Ascending aorta (tissue), 2 donors: ENCODE data around the gene SYTL5. TPM values are rescaled to one million over a fixed set of nuclear protein-coding genes. Genes with fewer than 3 reads are reported as not detected.

Experiments used
- DNase-seq, 2 donors: peaks; one replicate each; pipeline ENCODE4 v3.0.0-alpha.2; 2019; ENCODE audit warnings: low spot score in 2 of 2
- H3K27ac ChIP-seq, 2 donors: fragments of 200-600 bp; sonication (generic); one replicate each; pipeline ENCODE4 v1.5.1; 2016 to 2017; ENCODE audit warnings: mild to moderate bottlenecking in 1 of 2
- H3K27me3 ChIP-seq: fragments of 200-600 bp; sonication (generic); one replicate; pipeline ENCODE4 v1.5.1; 2017
- H3K36me3 ChIP-seq, 2 donors: fragments of 200-600 bp; sonication (generic); one replicate each; pipeline ENCODE4 v1.5.1; 2016
- H3K4me1 ChIP-seq, 2 donors: fragments of 200-600 bp; sonication (generic); one replicate each; pipeline ENCODE4 v1.5.1; 2016 to 2017; ENCODE audit warnings: mild to moderate bottlenecking in 1 of 2
- H3K4me3 ChIP-seq, 2 donors: fragments of 200-600 bp; sonication (generic); one replicate each; pipeline ENCODE4 v1.5.1; 2016 to 2017; ENCODE audit warnings: mild to moderate bottlenecking in 1 of 2
- H3K9me3 ChIP-seq, 2 donors: fragments of 200-600 bp; sonication (generic); one replicate each; pipeline ENCODE4 v1.5.1; 2016
- intact Hi-C: fragments of 100-400 bp; cut with DNase I; formaldehyde crosslinking; loops from one replicate; pipeline ENCODE4 v1.15.1; 2023
- total RNA-seq: library from RNA; depleted of rRNA; stranded (reverse); fragments of >200 nt; gene quantifications from one replicate; pipeline ENCODE4 v1.1.0, GENCODE V29; 2016
- TF ChIP-seq, protein P1 (sequence below), 3 experiments: fragments of 200-600 bp in 2 of 3; fragments of 450-650 bp in 1 of 3; sonication (generic) in 2 of 3; IDR thresholded peaks; one replicate each; pipeline ENCODE4 v1.5.1; 2016 to 2019; ENCODE audit warnings: antibody characterized with exemption in 3 of 3, mild to moderate bottlenecking in 1 of 3, moderate library complexity in 1 of 3

SYTL5 gene
- total RNA-seq, 1 donor from 2014 or later: not detected

- TF ChIP-seq, protein P1, sequence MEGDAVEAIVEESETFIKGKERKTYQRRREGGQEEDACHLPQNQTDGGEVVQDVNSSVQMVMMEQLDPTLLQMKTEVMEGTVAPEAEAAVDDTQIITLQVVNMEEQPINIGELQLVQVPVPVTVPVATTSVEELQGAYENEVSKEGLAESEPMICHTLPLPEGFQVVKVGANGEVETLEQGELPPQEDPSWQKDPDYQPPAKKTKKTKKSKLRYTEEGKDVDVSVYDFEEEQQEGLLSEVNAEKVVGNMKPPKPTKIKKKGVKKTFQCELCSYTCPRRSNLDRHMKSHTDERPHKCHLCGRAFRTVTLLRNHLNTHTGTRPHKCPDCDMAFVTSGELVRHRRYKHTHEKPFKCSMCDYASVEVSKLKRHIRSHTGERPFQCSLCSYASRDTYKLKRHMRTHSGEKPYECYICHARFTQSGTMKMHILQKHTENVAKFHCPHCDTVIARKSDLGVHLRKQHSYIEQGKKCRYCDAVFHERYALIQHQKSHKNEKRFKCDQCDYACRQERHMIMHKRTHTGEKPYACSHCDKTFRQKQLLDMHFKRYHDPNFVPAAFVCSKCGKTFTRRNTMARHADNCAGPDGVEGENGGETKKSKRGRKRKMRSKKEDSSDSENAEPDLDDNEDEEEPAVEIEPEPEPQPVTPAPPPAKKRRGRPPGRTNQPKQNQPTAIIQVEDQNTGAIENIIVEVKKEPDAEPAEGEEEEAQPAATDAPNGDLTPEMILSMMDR (IDR thresholded peaks at IDR 0.05): no peak
- Histone ChIP-seq H3K4me3 (no peak overlapping the region), H3K27me3 (no peaks in the 10 kb centered on the region), H3K27ac (no peak overlapping the region), H3K36me3 (no peaks in the 10 kb centered on the region), H3K9me3 (no peaks in the 10 kb centered on the region), H3K4me1 (no peaks in the 10 kb centered on the region)
- intact Hi-C loops: no loop called here
- DNase-seq: no peak
These were observed 55.0 kb downstream of the SYTL5 start for GRCh38 chrX:38061335-38061734.

- Histone ChIP-seq H3K4me3 (no peak overlapping the region), H3K9me3 (no peaks in the 10 kb centered on the region), H3K36me3 (no peaks in the 10 kb centered on the region), H3K4me1 (no peaks in the 10 kb centered on the region), H3K27me3 (no peaks in the 10 kb centered on the region), H3K27ac (no peak overlapping the region)
- no peak for DNase-seq
- TF ChIP-seq, protein P1 (IDR thresholded peaks at IDR 0.05): no peak
- intact Hi-C loops: no loop called here
These were observed 60.6 kb downstream of the SYTL5 start for GRCh38 chrX:38066934-38067333.

DNA sequence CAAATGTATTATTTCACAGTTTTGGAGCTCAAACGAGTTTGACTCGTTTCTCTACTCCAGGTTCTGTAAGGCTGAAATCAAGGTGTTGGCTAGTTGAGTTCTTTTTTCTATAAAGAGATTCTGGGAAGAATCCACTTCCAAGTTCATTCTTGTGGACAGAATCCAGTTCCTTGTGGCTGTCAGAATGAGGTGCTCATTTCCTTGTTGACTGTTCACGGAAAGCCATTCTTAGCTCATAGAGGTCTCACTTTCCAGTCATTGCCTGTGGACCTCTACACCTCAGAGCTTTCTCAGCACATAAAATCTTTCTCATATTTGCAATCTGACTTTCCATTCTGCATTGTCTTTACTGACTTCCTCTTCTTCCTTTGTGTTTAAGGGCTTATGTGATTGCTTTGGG lies 62.9 kb downstream of the SYTL5 start:
- H3K27me3 ChIP-seq: no peaks in the 10 kb centered on the region
- no peaks in the 10 kb centered on the region for H3K4me1 ChIP-seq
- TF ChIP-seq, protein P1 (IDR thresholded peaks at IDR 0.05): no peak
- no peaks in the 10 kb centered on the region for H3K36me3 ChIP-seq
- H3K4me3 ChIP-seq: no peak overlapping the region
- intact Hi-C loops: no loop called here
- no peaks in the 10 kb centered on the region for H3K9me3 ChIP-seq
- no peak overlapping the region for H3K27ac ChIP-seq
- no peak for DNase-seq

DNA sequence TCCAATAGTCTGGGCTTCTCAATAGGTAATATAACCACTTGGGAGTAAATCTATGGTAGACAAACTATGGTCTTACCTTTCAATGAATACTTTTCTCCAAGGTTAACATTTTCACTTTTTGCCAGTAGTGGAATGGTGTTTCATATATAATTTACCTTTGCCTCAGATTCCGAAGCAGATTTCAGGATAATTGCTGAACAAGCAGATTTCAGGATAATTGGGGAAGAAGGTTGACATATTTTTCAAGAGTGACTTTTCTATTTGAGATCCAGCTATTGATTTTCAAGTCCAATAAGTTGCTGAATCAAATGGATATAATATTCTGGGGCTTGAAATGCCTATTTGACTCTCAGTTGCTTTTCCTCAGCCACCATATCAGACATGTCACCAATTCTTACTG lies 63.6 kb downstream of the SYTL5 start:
- intact Hi-C loops: no loop called here

GRCh38 chrX:38079463-38079862 lies 73.1 kb downstream of the SYTL5 start:
- Histone ChIP-seq H3K36me3 (no peaks in the 10 kb centered on the region), H3K9me3 (no peaks in the 10 kb centered on the region), H3K27ac (no peak overlapping the region), H3K4me3 (no peak overlapping the region), H3K4me1 (no peaks in the 10 kb centered on the region), H3K27me3 (no peaks in the 10 kb centered on the region)
- no peak for DNase-seq
- TF ChIP-seq, protein P1 (IDR thresholded peaks at IDR 0.05): no peak
- intact Hi-C loops: no loop called here

More for the DNA sequence above, 63.6 kb downstream of the SYTL5 start:
- H3K27me3 ChIP-seq: no peaks in the 10 kb centered on the region
- no peak overlapping the region for H3K4me3 ChIP-seq
- no peaks in the 10 kb centered on the region for H3K4me1 ChIP-seq
- H3K36me3 ChIP-seq: no peaks in the 10 kb centered on the region
- no peaks in the 10 kb centered on the region for H3K9me3 ChIP-seq
- H3K27ac ChIP-seq: no peak overlapping the region
- DNase-seq: no peak
- TF ChIP-seq, protein P1 (IDR thresholded peaks at IDR 0.05): no peak

DNA sequence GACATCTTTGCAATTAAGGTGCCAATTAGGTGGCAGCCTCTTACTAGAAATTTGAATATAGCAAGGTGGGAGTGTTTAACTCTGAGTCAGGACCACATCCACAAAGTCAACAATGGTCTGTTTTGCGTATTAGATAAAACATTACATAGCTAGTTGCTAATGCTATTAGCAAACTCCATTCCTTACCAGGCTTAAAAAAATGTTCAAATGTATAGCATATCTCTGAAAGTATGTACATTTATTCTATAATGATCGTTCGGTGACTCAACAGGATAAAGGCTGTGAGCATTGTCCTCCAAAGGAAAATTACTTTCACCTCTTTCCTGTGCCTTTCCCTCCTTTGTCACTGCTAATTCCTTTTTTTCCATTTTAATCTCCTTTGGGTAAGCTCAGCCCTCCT lies 74.5 kb downstream of the SYTL5 start:
- Histone ChIP-seq H3K36me3 (no peaks in the 10 kb centered on the region), H3K4me1 (no peaks in the 10 kb centered on the region), H3K4me3 (no peak overlapping the region), H3K27me3 (no peaks in the 10 kb centered on the region), H3K9me3 (no peaks in the 10 kb centered on the region), H3K27ac (no peak overlapping the region)
- DNase-seq: no peak
- intact Hi-C loops: no loop called here
- TF ChIP-seq, protein P1 (IDR thresholded peaks at IDR 0.05): no peak
